Stimulated activated naive CD8-positive, alpha-beta T cell treated with anti-CD3 and anti-CD28 coated beads, Interleukin-15, amount 100 ng/mL, for 72 hours (primary cell): Measurements from ENCODE around the gene HOXB5.

Experiments used
- ATAC-seq: fragments of 150-1000 bp; cut with Tn5 transposase; 2 replicates; pipeline ENCODE4 v1.10.0; 2021; ENCODE audit warnings: mild to moderate bottlenecking, moderate library complexity
- DNase-seq, 2 donors: peaks; one replicate each; pipeline ENCODE4 v3.0.0; 2021 to 2022
- H3K27ac Mint-ChIP-seq, 2 donors: one replicate each; pipeline ENCODE4 v1.8.0; 2022; ENCODE audit warnings: mild to moderate bottlenecking in 2 of 2, mixed read lengths in 2 of 2, moderate library complexity in 2 of 2
- H3K27me3 Mint-ChIP-seq: one replicate; pipeline ENCODE4 v1.8.0; 2022; ENCODE audit warnings: mixed read lengths
- H3K4me1 Mint-ChIP-seq: one replicate; pipeline ENCODE4 v1.8.0; 2022; ENCODE audit warnings: mild to moderate bottlenecking, mixed read lengths
- H3K4me3 Mint-ChIP-seq, 2 donors: one replicate each; pipeline ENCODE4 v1.8.0; 2022; ENCODE audit warnings: mild to moderate bottlenecking in 2 of 2, mixed read lengths in 2 of 2, moderate library complexity in 1 of 2
- H3K9me3 Mint-ChIP-seq, 2 donors: one replicate each; pipeline ENCODE4 v1.8.0; 2022; ENCODE audit warnings: mixed read lengths in 2 of 2

Gene HOXB5

GRCh38 chr17:48631693-48632578, 38.4 kb upstream of the HOXB5 start:
- Mint-ChIP-seq H3K4me1 (peaks cover 39% of the 10 kb centered on the region), H3K27ac (no peak overlapping the region), H3K9me3 (no peaks in the 10 kb centered on the region), H3K27me3 (peaks cover 100% of the 10 kb centered on the region), H3K4me3 (no peak overlapping the region)
- DNase-seq (no peak), ATAC-seq (no peak)

- Mint-ChIP-seq H3K4me3 (no peak overlapping the region), H3K27ac (no peak overlapping the region), H3K4me1 (peaks cover 38% of the 10 kb centered on the region), H3K27me3 (peaks cover 99% of the 10 kb centered on the region), H3K9me3 (no peaks in the 10 kb centered on the region)
- DNase-seq (no peak), ATAC-seq (no peak)
Measured at GRCh38 chr17:48630925-48631692, 37.5 kb upstream of the HOXB5 start.

GRCh38 chr17:48630009-48630924, 36.7 kb upstream of the HOXB5 start:
- ATAC-seq (no peak), DNase-seq (no peak)
- no peaks in the 10 kb centered on the region for H3K9me3 Mint-ChIP-seq
- no peak overlapping the region for H3K4me3 Mint-ChIP-seq
- H3K27ac Mint-ChIP-seq, result no peak overlapping the region
- H3K27me3 Mint-ChIP-seq, result peaks cover 98% of the 10 kb centered on the region
- peaks cover 42% of the 10 kb centered on the region for H3K4me1 Mint-ChIP-seq

DNA sequence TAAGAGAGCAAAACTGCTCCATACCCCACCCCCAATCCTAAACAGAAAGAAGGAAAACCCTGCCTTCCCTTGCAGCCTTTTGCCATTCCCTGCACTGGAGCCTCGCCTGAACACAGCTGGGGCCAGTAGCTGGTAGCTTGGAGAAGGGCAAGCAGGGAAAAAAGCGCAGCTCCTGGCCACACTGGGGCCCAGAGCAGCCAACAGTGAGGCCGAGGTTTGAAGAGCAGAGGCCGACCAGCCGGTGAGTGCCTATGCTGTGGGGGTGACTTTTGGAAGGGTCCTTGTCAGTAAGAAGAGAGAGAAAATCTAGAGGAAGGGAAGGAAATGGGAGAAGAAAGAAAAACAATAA, 35.8 kb upstream of the HOXB5 start:
- H3K27me3 Mint-ChIP-seq, result peaks cover 94% of the 10 kb centered on the region
- DNase-seq, result no peak
- H3K9me3 Mint-ChIP-seq, result no peaks in the 10 kb centered on the region

GRCh38 chr17:48628649-48629410, 35.3 kb upstream of the HOXB5 start:
- no peak for ATAC-seq
- Mint-ChIP-seq H3K27ac (no peak overlapping the region), H3K9me3 (no peaks in the 10 kb centered on the region), H3K4me1 (peaks cover 31% of the 10 kb centered on the region), H3K4me3 (no peak overlapping the region), H3K27me3 (peaks cover 94% of the 10 kb centered on the region)
- no peak for DNase-seq

More for the DNA sequence above, 35.8 kb upstream of the HOXB5 start:
- Mint-ChIP-seq H3K4me1 (peaks cover 36% of the 10 kb centered on the region), H3K4me3 (no peak overlapping the region), H3K27ac (no peak overlapping the region)
- ATAC-seq, result no peak

DNA sequence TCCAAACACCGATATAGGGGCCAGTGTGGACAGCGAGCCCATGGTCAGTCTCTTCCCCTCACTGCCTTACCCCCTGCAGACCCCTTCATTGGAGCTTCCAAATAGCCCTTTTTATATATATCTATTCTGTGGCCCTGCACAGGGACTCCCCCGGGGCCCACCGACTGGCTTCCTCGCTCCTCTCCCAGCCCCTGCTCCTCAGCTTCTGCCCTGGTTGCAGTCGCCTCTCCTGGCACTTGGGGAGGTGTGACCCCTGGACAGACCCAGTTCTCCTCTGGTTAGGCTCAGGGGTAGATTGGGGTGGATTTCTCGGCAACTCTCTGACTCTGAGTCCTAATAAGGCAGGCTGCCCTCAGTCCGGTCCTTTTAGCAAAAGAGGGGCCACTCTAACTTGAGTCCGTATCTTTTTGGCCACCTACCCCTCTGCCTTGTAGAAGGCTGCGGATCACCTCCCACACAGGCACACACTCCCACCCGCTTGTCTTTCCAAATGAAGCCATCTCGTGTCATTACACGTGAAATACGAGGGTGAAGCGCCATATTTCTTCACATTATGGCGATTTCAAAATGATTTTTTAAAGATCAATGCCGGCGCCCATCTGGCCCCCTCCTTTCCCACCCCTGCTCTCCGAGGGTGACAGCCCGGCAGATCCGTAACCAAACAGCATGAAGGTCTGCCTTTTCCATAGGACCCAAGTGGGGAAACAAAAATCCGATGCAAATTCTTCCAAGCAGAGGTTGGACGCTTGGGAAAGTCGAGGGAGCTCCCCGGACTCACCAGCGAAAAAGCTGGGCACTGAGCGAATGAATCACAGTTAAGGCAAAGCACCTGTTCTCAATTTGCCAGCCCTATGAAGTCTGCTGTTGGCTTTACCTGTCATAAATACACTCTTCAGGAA, 34.3 kb upstream of the HOXB5 start:
- Mint-ChIP-seq H3K4me3 (peak overlapping the region in 1 of 2 donors; percentile 49), H3K27ac (peak overlapping the region; percentile 38 to 60), H3K9me3 (no peaks in the 10 kb centered on the region), H3K4me1 (peaks cover 27% of the 10 kb centered on the region), H3K27me3 (peaks cover 94% of the 10 kb centered on the region)
- no peak for ATAC-seq
- DNase-seq, result no peak

DNA sequence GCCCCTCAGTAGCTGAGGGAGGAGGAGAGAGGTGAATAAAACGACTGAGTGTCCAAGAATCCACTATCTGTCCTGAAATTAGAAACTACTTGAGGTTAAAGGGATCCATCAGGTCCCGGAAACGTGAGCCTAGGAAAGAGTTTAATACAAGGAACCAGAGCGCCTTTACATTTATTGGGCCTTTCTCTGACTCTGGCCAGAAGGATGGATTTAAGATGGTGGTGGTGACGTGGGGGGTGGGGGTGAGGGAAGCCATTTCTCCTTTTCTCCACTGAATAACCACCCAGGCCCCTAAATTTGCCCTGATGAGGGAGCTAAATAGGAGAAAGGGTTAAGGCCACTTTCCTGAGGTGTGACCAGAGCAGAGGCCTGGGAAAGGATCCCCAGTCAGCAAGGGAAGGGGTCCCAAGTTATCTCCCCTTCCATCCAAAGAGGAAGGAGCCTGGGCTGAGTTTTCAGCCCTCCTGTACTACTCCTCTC, 33.6 kb upstream of the HOXB5 start:
- peaks cover 20% of the 10 kb centered on the region for H3K4me1 Mint-ChIP-seq
- H3K27me3 Mint-ChIP-seq, result peaks cover 94% of the 10 kb centered on the region

DNA sequence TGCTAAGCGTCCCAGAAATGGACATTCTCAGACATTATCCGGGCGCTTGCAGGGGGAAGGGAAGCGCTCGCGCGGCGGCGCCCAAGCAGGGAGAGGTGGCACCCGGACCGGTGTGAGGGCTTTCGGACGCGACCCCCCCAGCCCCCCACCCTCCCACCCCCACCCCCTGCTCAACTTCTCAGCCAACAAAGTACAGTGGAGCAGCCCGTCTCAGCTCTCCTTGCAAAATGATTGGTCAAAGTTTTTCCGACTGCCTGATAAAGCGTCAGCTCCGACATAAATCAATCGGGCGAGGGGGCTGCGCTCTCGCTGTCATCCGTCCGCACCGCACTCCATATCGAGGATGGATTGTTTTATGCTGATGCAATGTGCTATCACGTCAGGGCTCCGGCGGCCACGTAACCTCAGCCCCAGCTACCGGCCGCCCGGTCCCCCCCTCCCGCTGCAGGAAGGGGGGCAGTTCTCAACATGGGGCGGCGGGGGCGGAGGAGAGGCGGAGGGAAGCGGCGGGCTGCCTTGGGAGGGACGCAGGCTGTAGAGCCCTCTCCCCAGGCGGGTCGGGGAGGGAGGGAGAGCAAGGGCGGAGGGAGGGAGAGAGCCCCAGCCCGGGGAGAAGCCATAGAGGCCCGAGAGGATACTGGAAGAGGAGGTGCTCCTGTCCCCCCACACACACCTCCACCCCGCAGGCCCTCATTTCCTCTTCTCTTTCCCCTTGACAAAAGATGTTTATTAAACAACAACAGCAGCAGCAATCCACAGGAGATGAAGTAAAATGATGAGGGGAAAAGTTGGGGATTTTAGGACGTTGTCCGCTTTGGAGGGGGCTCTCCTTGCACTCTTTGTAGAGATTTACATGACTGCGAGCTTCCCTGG, 32.9 kb upstream of the HOXB5 start, which contains the start of gene HOXB9:
Gene HOXB9, minus strand, starts transcription at position 114 of the 873 bp plus-strand sequence. Its CDS starts 89 bp downstream, at position 25.
- H3K27me3 Mint-ChIP-seq, result peaks cover 94% of the 10 kb centered on the region

More for the DNA sequence above, 33.6 kb upstream of the HOXB5 start:
- no peak for DNase-seq
- ATAC-seq, result no peak
- peak overlapping the region; percentile 99 to 100 for H3K27ac Mint-ChIP-seq
- H3K4me3 Mint-ChIP-seq, result peak overlapping the region; percentile 88 to 90
- H3K9me3 Mint-ChIP-seq, result no peaks in the 10 kb centered on the region

GRCh38 chr17:48625495-48626244, 32.1 kb upstream of the HOXB5 start:
- H3K27ac Mint-ChIP-seq, result peak overlapping the region; percentile 84 to 100
- peaks cover 94% of the 10 kb centered on the region for H3K27me3 Mint-ChIP-seq
- peak; percentile 61 to 63 for DNase-seq
- peak overlapping the region; percentile 88 to 90 for H3K4me3 Mint-ChIP-seq
- peak; percentile 65 for ATAC-seq
- H3K9me3 Mint-ChIP-seq, result no peaks in the 10 kb centered on the region
- peaks cover 20% of the 10 kb centered on the region for H3K4me1 Mint-ChIP-seq

More for the DNA sequence above, 32.9 kb upstream of the HOXB5 start, which contains the start of gene HOXB9:
- DNase-seq, result peak; percentile 72 to 82
- Mint-ChIP-seq H3K4me3 (peak within 1 kb of the TSS; percentile 88 to 90), H3K4me1 (peaks cover 20% of the 10 kb centered on the region), H3K9me3 (no peaks in the 10 kb centered on the region), H3K27ac (peak within 1 kb of the TSS; percentile 99 to 100)
- ATAC-seq, result peak; percentile 84

- peak in 1 of 2 donors; percentile 51 for DNase-seq
- no peaks in the 10 kb centered on the region for H3K9me3 Mint-ChIP-seq
- peaks cover 94% of the 10 kb centered on the region for H3K27me3 Mint-ChIP-seq
- peaks cover 21% of the 10 kb centered on the region for H3K4me1 Mint-ChIP-seq
- H3K4me3 Mint-ChIP-seq, result peak overlapping the region; percentile 88 to 90
- peak; percentile 50 for ATAC-seq
- peak overlapping the region in 1 of 2 donors; percentile 37 for H3K27ac Mint-ChIP-seq
Measured at GRCh38 chr17:48624544-48625494, 31.2 kb upstream of the HOXB5 start.

DNA sequence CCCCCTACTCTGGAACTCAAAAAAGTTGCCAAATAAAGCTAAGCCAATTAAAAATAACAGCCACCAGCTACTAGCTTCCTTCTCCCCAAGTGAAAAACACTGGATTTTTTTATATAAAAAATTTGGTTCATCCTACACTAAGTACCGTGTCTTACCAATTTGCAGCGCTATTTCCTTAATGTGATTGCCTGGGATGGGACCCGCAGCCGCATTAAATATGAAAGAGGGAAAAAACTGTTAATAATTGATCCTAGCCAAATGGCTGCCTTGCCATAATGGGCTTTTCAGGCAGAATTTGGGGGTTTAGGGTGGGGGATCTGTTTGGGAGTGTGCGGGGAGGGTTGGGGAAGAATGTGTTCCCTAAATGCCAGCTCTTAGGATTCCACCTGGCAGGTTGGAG, 30.5 kb upstream of the HOXB5 start:
- Mint-ChIP-seq H3K4me1 (peaks cover 28% of the 10 kb centered on the region), H3K27ac (no peak overlapping the region), H3K9me3 (no peaks in the 10 kb centered on the region), H3K27me3 (peaks cover 94% of the 10 kb centered on the region), H3K4me3 (peak overlapping the region; percentile 21 to 67)
- ATAC-seq (no peak), DNase-seq (no peak)
